HCT116 (cell line): Measurements from ENCODE around the gene CEP41.

Experiments
- CEBPB ChIP-seq: IDR thresholded peaks from 2 replicates; pipeline ENCODE4 v1.6.1; 2012; ENCODE audit warnings: low read depth
- EZH2 ChIP-seq: fragments of 200-600 bp; sonication (generic); IDR thresholded peaks from 2 replicates; pipeline ENCODE4 v1.6.1; 2017; ENCODE audit warnings: antibody characterized with exemption, mixed run types
- POLR2A ChIP-seq: IDR thresholded peaks from 2 replicates; pipeline ENCODE4 v1.7.0; 2011; ENCODE audit warnings: borderline replicate concordance; ENCODE audit not compliant: insufficient read depth, insufficient read length; ENCODE audit errors: extremely low read depth
- POLR2AphosphoS5 ChIP-seq: IDR thresholded peaks from 2 replicates; pipeline ENCODE4 v1.6.1; 2011; ENCODE audit warnings: mild to moderate bottlenecking, low read depth, low read length, moderate library complexity
- SP1 ChIP-seq: IDR thresholded peaks from 2 replicates; pipeline ENCODE4 v1.6.1; 2012; ENCODE audit warnings: low read depth
- SRF ChIP-seq: IDR thresholded peaks from 2 replicates; pipeline ENCODE4 v1.6.1; 2012; ENCODE audit warnings: low read depth
- YY1 ChIP-seq: IDR thresholded peaks from 2 replicates; pipeline ENCODE4 v1.6.1; 2011; ENCODE audit warnings: low read length, low read depth, moderate library complexity, mild to moderate bottlenecking; ENCODE audit not compliant: insufficient replicate concordance; ENCODE audit errors: extremely low read depth
- TF ChIP-seq, protein P1 (sequence below): IDR thresholded peaks from 2 replicates; pipeline ENCODE4 v1.6.1; 2012
- TF ChIP-seq, protein P2 (sequence below), 3 experiments: fragments of 200-600 bp in 1 of 3; sonication (generic) in 1 of 3; IDR thresholded peaks in 2 of 3; conservative IDR thresholded peaks in 1 of 3; 2 replicates each; pipeline ENCODE4 v1.5.1; 2012 to 2017; ENCODE audit warnings: low read depth in 2 of 3, low read length in 2 of 3, antibody characterized with exemption in 1 of 3, borderline replicate concordance in 1 of 3, control low read depth in 1 of 3, mild to moderate bottlenecking in 1 of 3, mixed read lengths in 1 of 3, mixed run types in 1 of 3, moderate library complexity in 1 of 3; ENCODE audit not compliant: insufficient read depth in 1 of 3

DNA sequence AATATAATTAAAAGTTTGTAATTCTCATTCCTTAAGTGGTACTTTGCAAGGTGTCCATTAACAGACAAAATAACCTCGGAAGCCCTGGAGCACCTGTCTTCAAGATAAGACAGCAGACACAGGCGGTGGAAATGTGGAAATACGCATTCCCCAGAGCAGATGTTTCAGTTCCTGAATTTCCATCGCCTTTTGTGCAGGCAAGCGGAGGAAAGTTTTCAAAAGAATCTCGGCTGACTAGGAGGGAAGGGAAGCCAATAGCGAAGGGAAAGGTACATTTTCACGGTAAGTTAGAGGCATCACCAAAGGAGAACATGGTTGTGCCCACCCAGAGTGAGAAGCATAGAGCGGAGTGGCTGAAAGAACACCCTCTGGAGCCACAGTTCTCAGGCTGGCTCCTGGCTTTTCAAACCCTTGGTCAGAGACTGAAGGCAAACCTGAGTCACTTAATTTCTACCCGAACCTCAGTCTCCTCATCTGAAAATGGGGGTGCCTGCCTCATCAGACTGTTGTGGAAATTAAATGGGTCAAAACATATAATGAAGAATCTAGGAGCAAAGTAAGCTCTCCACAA is 46.9 kb downstream of the CEP41 start:
- TF ChIP-seq SP1, result no peak
- TF ChIP-seq, protein P1, sequence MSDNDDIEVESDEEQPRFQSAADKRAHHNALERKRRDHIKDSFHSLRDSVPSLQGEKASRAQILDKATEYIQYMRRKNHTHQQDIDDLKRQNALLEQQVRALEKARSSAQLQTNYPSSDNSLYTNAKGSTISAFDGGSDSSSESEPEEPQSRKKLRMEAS, result no peak
- no peak for TF ChIP-seq CEBPB
- no peak for TF ChIP-seq YY1
- TF ChIP-seq SRF, result no peak
- TF ChIP-seq POLR2AphosphoS5, result no peak
- TF ChIP-seq, protein P2, sequence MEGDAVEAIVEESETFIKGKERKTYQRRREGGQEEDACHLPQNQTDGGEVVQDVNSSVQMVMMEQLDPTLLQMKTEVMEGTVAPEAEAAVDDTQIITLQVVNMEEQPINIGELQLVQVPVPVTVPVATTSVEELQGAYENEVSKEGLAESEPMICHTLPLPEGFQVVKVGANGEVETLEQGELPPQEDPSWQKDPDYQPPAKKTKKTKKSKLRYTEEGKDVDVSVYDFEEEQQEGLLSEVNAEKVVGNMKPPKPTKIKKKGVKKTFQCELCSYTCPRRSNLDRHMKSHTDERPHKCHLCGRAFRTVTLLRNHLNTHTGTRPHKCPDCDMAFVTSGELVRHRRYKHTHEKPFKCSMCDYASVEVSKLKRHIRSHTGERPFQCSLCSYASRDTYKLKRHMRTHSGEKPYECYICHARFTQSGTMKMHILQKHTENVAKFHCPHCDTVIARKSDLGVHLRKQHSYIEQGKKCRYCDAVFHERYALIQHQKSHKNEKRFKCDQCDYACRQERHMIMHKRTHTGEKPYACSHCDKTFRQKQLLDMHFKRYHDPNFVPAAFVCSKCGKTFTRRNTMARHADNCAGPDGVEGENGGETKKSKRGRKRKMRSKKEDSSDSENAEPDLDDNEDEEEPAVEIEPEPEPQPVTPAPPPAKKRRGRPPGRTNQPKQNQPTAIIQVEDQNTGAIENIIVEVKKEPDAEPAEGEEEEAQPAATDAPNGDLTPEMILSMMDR (IDR thresholded peaks at IDR 0.05 in 2 of 3, conservative IDR thresholded peaks at IDR 0.05 in 1 of 3; ENCODE audit: borderline replicate concordance in 1 of 3, insufficient read depth in 1 of 3, low read depth in 2 of 3, low read length in 2 of 3), result no peak
- no peak for TF ChIP-seq EZH2
- no peak for TF ChIP-seq POLR2A
